GM12878 (cell line): Measurements from ENCODE around the gene TCP1. TPM values are rescaled to one million over a fixed set of nuclear protein-coding genes. Genes with fewer than 3 reads are reported as not detected.

ENCODE experiments used
- ATAC-seq: fragments of 200-7000 bp; cut with Tn5 transposase; 3 replicates; pipeline ENCODE4 v1.9.1; 2020; ENCODE audit warnings: mild to moderate bottlenecking, moderate library complexity
- BruUV-seq: library from RNA; stranded (reverse); fragments of 400-500 nt; replicated peaks from 2 replicates; lab custom pipeline; 2021; lab: Mats Ljungman, UMichigan
- CTCF ChIA-PET: fragments of 300-600 bp; sonication (Branson Sonifier 250); formaldehyde crosslinking; extraction: SDS; loops from one replicate; lab custom pipeline; 2021; ENCODE audit warnings: inconsistent platforms; lab: Yijun Ruan, JAX
- POLR2A ChIA-PET: fragments of 350-600 bp; formaldehyde crosslinking; extraction: SDS; loops from one replicate; lab custom pipeline; 2021; ENCODE audit warnings: inconsistent platforms; lab: Charles Lee
- RAD21 ChIA-PET: fragments of 300-600 bp; sonication (Branson Sonifier 250); formaldehyde crosslinking; loops from one replicate; lab custom pipeline; 2023; ENCODE audit warnings: antibody characterized with exemption; ENCODE audit not compliant: unreplicated experiment; lab: Charles Lee
- SMC1A ChIA-PET: fragments of 300-600 bp; sonication (Branson Sonifier 250); formaldehyde crosslinking; loops from one replicate; lab custom pipeline; 2023; ENCODE audit not compliant: unreplicated experiment, uncharacterized antibody; lab: Charles Lee
- DNase-seq: peaks from one replicate; pipeline ENCODE4 v3.0.0-alpha.2; 2011; ENCODE audit warnings: low read depth, low spot score
- FAIRE-seq: peaks from 3 replicates; lab custom pipeline; 2011; peaks lifted over from hg19 to GRCh38; lab: Jason Lieb, UNC
- H2AFZ ChIP-seq: 2 replicates; pipeline ENCODE4 v1.6.0; 2011; ENCODE audit warnings: low read depth, low read length, control low read depth; ENCODE audit not compliant: control insufficient read depth
- H3K27ac ChIP-seq: 2 replicates; pipeline ENCODE4 v1.5.1; 2011; ENCODE audit warnings: control low read depth; ENCODE audit not compliant: control insufficient read depth, insufficient read depth
- H3K27me3 ChIP-seq, 2 experiments: replicated peaks in 1 of 2; 2 replicates each; pipeline versions ENCODE4 v1.6.0 to v1.6.1; 2011; ENCODE audit warnings: low read length in 1 of 2; ENCODE audit not compliant: control insufficient read depth in 2 of 2, insufficient read depth in 2 of 2
- H3K36me3 ChIP-seq, 2 experiments: 2 replicates each; pipeline ENCODE4 v1.5.1; 2011; ENCODE audit warnings: low read length in 1 of 2; ENCODE audit not compliant: control insufficient read depth in 2 of 2, insufficient read depth in 2 of 2
- H3K4me1 ChIP-seq: 2 replicates; pipeline ENCODE4 v1.6.1; 2011; ENCODE audit warnings: mild to moderate bottlenecking, low read length, moderate library complexity, mixed read lengths; ENCODE audit not compliant: control insufficient read depth, insufficient read depth
- H3K4me2 ChIP-seq: 2 replicates; pipeline ENCODE4 v1.6.0; 2011; ENCODE audit warnings: control low read depth; ENCODE audit not compliant: control insufficient read depth, insufficient read depth
- H3K4me3 ChIP-seq: fragments of 200-600 bp; sonication (generic); 2 replicates; pipeline ENCODE4 v1.5.1; 2016
- H3K79me2 ChIP-seq: 2 replicates; pipeline ENCODE4 v1.6.0; 2011; ENCODE audit warnings: low read length; ENCODE audit not compliant: control insufficient read depth, insufficient read depth
- H3K9ac ChIP-seq: 2 replicates; pipeline ENCODE4 v1.8.0; 2011; ENCODE audit warnings: low read length, control low read depth, mixed read lengths; ENCODE audit not compliant: control insufficient read depth, insufficient read depth
- H3K9me3 ChIP-seq: replicated peaks from 3 replicates; pipeline ENCODE4 v1.5.1; 2011; ENCODE audit warnings: mild to moderate bottlenecking, low read length; ENCODE audit not compliant: control insufficient read depth, insufficient read depth
- H4K20me1 ChIP-seq: 2 replicates; pipeline ENCODE4 v1.6.0; 2011; ENCODE audit not compliant: control insufficient read depth, insufficient read depth
- HSF1 ChIP-seq: fragments of 150-350 bp; IDR thresholded peaks from 2 replicates; pipeline ENCODE4 v1.6.1; 2014; ENCODE audit warnings: mild to moderate bottlenecking, low read depth, low read length
- PML ChIP-seq: IDR thresholded peaks from 2 replicates; pipeline ENCODE4 v1.6.1; 2012; ENCODE audit warnings: low read length, inconsistent platforms
- TAF1 ChIP-seq: IDR thresholded peaks from 2 replicates; pipeline ENCODE4 v1.6.1; 2011; ENCODE audit warnings: mild to moderate bottlenecking, low read depth, low read length, borderline replicate concordance
- TCF7 ChIP-seq: IDR thresholded peaks from 2 replicates; pipeline ENCODE4 v1.6.1; 2014; ENCODE audit warnings: antibody characterized with exemption, borderline replicate concordance
- WGBS: methylation state at CpG from one replicate; pipeline ENCODE4 v1.1.6; 2016; ENCODE audit warnings: low lambda C conversion rate; ENCODE audit not compliant: insufficient replicate concordance, insufficient coverage; ENCODE audit errors: missing lambda C conversion rate; 5-methylcytosine and 5-hydroxymethylcytosine counted together
- in situ Hi-C: fragments of 300-500 bp; cut with MboI; formaldehyde crosslinking; loops from 9 replicates; pipeline ENCODE4 v1.14.3; 2018; ENCODE audit warnings: mixed read lengths
- intact Hi-C: fragments of 100-400 bp; cut with micrococcal nuclease; formaldehyde crosslinking; loops from one replicate; pipeline ENCODE4 v1.14.2; 2022; ENCODE audit not compliant: unreplicated experiment
- polyA plus RNA-seq, 11 experiments: library from polyadenylated mRNA; depleted of rRNA in 4 of 11; unstranded in 6 of 11; stranded (reverse) in 5 of 11; fragments of >200 nt; fragmentation: Nextera tagmentation in 4 of 11; fragmentation: Illumina TruSeq in 1 of 11; extraction: Ambion mirVana in 4 of 11; extraction: Trizol in 1 of 11; gene quantifications; 1 replicate in 1 of 11; 2 replicates in 10 of 11; pipeline versions ENCODE4 v1.2.1 to v1.2.3, GENCODE V29; 2011 to 2016; ENCODE audit warnings: inconsistent platforms in 2 of 11, missing spikeins in 2 of 11, low read depth in 1 of 11
- total RNA-seq, 4 experiments: library from RNA; depleted of rRNA in 3 of 4; stranded (reverse); fragments of >200 nt in 3 of 4; fragmentation: Illumina TruSeq in 1 of 4; extraction: Trizol in 1 of 4; gene quantifications; 2 replicates each; pipeline versions ENCODE4 v1.2.1 to v1.2.3, GENCODE V29; 2013 to 2021

Gene TCP1
- total and polyA plus RNA-seq, 10 of the 15 experiments (the other 5 are each of a cell fraction or from before 2014, with no cell fraction given): 133 to 457 (median 306) TPM

GRCh38 chr6:159821122-159821521 lies 31.7 kb upstream of the TCP1 start:
- no peak for FAIRE-seq
- SMC1A ChIA-PET: interaction anchor here (0.6 to 1.1 kb wide), 2 partner anchors 31 to 233 kb away, joined by 3 read pairs; no protein-coding TSS in a partner anchor
- no TSS peak for BruUV-seq
- POLR2A ChIA-PET: interaction anchor here (2.1 kb wide), 1 partner anchor 8 kb away, joined by 6 read pairs; no protein-coding TSS in a partner anchor
- Histone ChIP-seq H3K36me3 (no peaks in the 10 kb centered on the region), H3K4me1 (no peaks in the 10 kb centered on the region), H4K20me1 (no peaks in the 10 kb centered on the region), H3K79me2 (no peaks in the 10 kb centered on the region), H3K9ac (no peak overlapping the region), H3K27me3 (no peaks in the 10 kb centered on the region; a peak in 1 of 4 replicates), H3K9me3 (no peaks in the 10 kb centered on the region), H3K4me2 (no peak overlapping the region), H3K27ac (no peak overlapping the region), H3K4me3 (no peak overlapping the region), H2AFZ (no peak overlapping the region)
- 65% methylated on average over 11 of the region's 11 CpGs for WGBS
- CTCF ChIA-PET: interaction anchor here (1.0 to 1.6 kb wide), 2 partner anchors 22 to 139 kb away, joined by 3 to 4 read pairs; no protein-coding TSS in a partner anchor
- RAD21 ChIA-PET: interaction anchor here (0.7 kb wide), 1 partner anchor 40 kb away, joined by 3 read pairs; no protein-coding TSS in a partner anchor
- DNase-seq: no peak
- no peak for ATAC-seq
- TF ChIP-seq TCF7 (no peak), HSF1 (no peak), TAF1 (no peak), PML (no peak)
- intact Hi-C loops: no loop called here
- in situ Hi-C loops: no loop called here
